ENCODE results near the gene LRRK1.

Gene LRRK1

GRCh38 chr15:101107101-101107500 lies 187.9 kb downstream of the LRRK1 start:
- no peak for TF ChIP-seq CTCF (IDR thresholded peaks at IDR 0.05)

GRCh38 chr15:101107625-101108460 lies 188.7 kb downstream of the LRRK1 start:
- Histone ChIP-seq H3K36me3 (no peaks in the 10 kb centered on the region), H3K27ac (no peak overlapping the region), H3K4me3 (no peak overlapping the region), H3K9me3 (no peaks in the 10 kb centered on the region), H3K4me1 (no peaks in the 10 kb centered on the region), H3K27me3 (no peaks in the 10 kb centered on the region)
- DNase-seq = no peak
- TF ChIP-seq CTCF (IDR thresholded peaks at IDR 0.05) = no peak
- intact Hi-C loops (cut with DNase I; ENCODE audit: low total_unique reads) = no loop called here

More at GRCh38 chr15:101107101-101107500, 187.9 kb downstream of the LRRK1 start:
- Histone ChIP-seq H3K9me3 (no peaks in the 10 kb centered on the region), H3K4me3 (no peak overlapping the region), H3K4me1 (no peaks in the 10 kb centered on the region), H3K36me3 (no peaks in the 10 kb centered on the region), H3K27me3 (no peaks in the 10 kb centered on the region), H3K27ac (no peak overlapping the region)
- DNase-seq = no peak
- intact Hi-C loops (cut with DNase I; ENCODE audit: low total_unique reads) = no loop called here

- intact Hi-C loops (cut with DNase I; ENCODE audit: low total_unique reads) = no loop called here
- Histone ChIP-seq H3K9me3 (no peaks in the 10 kb centered on the region), H3K36me3 (no peaks in the 10 kb centered on the region), H3K4me3 (no peak overlapping the region), H3K4me1 (no peaks in the 10 kb centered on the region), H3K27ac (no peak overlapping the region), H3K27me3 (no peaks in the 10 kb centered on the region)
- TF ChIP-seq CTCF (IDR thresholded peaks at IDR 0.05) = no peak
- no peak for DNase-seq
These were observed 189.3 kb downstream of the LRRK1 start for GRCh38 chr15:101108461-101108775.

- no peak for DNase-seq
- no peak overlapping the region for H3K4me3 ChIP-seq
- H3K9me3 ChIP-seq = no peaks in the 10 kb centered on the region
- intact Hi-C loops (cut with DNase I; ENCODE audit: low total_unique reads) = no loop called here
- H3K27me3 ChIP-seq = no peaks in the 10 kb centered on the region
- no peak overlapping the region for H3K27ac ChIP-seq
- H3K36me3 ChIP-seq = no peaks in the 10 kb centered on the region
- no peak for TF ChIP-seq CTCF (IDR thresholded peaks at IDR 0.05)
- H3K4me1 ChIP-seq = no peaks in the 10 kb centered on the region
These were observed 189.6 kb downstream of the LRRK1 start for GRCh38 chr15:101108791-101109190.

- Histone ChIP-seq H3K27me3 (no peaks in the 10 kb centered on the region), H3K4me1 (no peaks in the 10 kb centered on the region), H3K36me3 (no peaks in the 10 kb centered on the region), H3K27ac (no peak overlapping the region), H3K9me3 (no peaks in the 10 kb centered on the region), H3K4me3 (no peak overlapping the region)
- TF ChIP-seq CTCF (IDR thresholded peaks at IDR 0.05) = no peak
- intact Hi-C loops (cut with DNase I; ENCODE audit: low total_unique reads) = no loop called here
- DNase-seq = peak in 1 of 2 donors; percentile 40
These were observed 191.8 kb downstream of the LRRK1 start for GRCh38 chr15:101110681-101111569.

All from tibial artery (tissue), 4 donors.